GM18870 (cell line): ENCODE results near the gene FLNC.

Experiments used
- ATAC-seq: cut with Tn5 transposase; IDR thresholded peaks from one replicate; pipeline ENCODE4 v1.9.1; 2021; ENCODE audit warnings: moderate library complexity; ENCODE audit not compliant: unreplicated experiment

The FLNC gene

GRCh38 chr7:128800567-128800966 lies 29.6 kb upstream of the FLNC start:
- ATAC-seq: no peak

DNA sequence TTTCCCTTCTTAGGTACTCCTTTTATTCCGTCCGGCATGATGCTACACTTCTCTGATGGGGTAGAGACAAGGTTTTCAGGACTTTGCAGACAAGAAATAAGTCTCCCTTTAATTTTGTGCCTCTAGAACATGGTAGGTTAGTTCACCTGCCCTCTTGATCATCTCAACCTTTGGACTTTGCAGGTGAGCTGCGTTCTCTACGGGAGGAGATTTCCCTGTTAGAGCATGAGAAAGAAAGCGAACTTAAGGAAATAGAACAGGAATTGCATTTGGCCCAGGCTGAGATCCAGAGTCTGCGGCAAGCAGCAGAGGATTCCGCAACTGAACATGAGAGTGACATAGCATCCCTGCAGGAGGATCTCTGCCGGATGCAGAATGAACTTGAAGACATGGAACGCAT lies 29.2 kb upstream of the FLNC start:
- ATAC-seq: no peak

DNA sequence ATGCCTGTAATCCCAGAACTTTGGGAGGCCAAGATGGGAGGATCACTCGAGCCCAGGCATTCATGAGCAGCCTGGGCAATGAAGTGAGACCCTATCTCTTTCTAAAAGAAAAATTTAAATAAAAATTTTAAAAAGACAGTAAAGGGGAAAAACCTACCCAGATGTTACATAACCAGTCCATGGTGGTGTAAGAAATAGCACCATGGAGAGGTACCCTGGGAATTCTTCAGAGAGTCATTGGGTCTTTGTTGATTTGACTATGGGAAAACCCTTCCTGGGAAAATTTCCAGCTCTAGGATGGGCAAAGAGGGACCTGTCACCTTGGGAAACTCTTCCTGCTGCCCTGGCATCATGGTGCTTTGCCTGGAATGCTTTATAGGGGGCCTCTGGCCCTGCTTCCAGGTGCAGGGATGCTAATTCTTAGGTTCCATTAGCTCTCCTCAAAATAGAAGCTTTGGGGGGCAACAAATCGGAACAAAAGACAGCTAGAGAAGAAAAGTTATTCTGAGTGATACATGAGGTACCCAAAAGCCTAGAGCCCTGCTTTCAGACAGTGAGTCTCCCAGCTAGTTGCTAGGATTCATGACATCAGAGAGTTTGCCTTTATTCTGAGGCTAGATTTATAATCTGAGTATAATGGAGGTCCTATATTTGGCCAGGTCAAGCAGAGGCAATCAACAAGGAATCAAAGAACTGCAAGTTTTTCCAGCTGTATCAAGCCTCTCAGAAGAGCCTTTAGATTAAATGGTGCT lies 28.4 kb upstream of the FLNC start:
- no peak for ATAC-seq

DNA sequence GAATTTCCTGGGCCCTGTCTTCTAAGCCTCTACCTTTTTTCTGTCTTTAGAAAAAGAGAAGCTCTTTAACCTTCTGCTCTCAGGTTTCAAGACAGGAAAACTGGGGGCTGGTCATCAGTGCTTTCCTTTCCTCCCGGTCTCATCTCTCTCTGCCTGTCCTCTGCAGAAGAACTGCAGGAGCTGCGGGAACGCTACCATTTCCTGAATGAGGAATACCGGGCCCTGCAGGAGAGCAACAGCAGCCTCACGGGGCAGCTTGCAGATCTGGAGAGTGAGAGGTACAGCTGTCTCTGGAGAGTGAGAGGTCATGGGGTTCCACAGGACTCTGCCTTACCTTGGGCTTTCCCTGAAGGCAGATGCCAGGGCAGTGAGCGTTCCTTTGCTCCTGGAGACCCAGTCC lies 25.7 kb upstream of the FLNC start:
- no peak for ATAC-seq

GRCh38 chr7:128805225-128805624 lies 25.0 kb upstream of the FLNC start:
- no peak for ATAC-seq

- ATAC-seq: no peak
Measured at GRCh38 chr7:128807191-128807590, 23.0 kb upstream of the FLNC start.

DNA sequence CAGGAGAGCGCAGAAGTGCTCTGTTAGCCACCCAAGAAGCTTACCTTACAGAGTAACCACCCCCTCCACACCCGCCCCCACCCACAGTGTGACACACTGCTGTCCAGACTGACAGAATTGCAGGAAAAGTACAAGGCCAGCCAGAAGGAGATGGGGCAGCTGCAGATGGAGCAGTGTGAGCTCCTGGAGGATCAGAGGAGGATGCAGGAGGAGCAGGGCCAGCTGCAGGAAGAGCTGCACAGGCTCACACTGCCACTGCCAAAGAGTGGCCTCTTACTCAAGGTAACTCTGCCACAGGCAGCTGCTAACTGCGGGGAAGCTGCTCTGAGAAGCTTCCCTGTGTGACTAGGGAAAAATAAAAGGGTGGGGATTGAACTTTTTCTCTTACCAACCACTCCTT lies 20.8 kb upstream of the FLNC start:
- no peak for ATAC-seq

- ATAC-seq: no peak
Measured at GRCh38 chr7:128810473-128810872, 19.7 kb upstream of the FLNC start.

- no peak for ATAC-seq
Measured at GRCh38 chr7:128810997-128811396, 19.2 kb upstream of the FLNC start.

GRCh38 chr7:128811631-128812430 lies 18.4 kb upstream of the FLNC start:
- ATAC-seq: no peak

- ATAC-seq: no peak
Measured at GRCh38 chr7:128812514-128813168, 17.6 kb upstream of the FLNC start.

- ATAC-seq: no peak
Measured at GRCh38 chr7:128814499-128814898, 15.7 kb upstream of the FLNC start.

DNA sequence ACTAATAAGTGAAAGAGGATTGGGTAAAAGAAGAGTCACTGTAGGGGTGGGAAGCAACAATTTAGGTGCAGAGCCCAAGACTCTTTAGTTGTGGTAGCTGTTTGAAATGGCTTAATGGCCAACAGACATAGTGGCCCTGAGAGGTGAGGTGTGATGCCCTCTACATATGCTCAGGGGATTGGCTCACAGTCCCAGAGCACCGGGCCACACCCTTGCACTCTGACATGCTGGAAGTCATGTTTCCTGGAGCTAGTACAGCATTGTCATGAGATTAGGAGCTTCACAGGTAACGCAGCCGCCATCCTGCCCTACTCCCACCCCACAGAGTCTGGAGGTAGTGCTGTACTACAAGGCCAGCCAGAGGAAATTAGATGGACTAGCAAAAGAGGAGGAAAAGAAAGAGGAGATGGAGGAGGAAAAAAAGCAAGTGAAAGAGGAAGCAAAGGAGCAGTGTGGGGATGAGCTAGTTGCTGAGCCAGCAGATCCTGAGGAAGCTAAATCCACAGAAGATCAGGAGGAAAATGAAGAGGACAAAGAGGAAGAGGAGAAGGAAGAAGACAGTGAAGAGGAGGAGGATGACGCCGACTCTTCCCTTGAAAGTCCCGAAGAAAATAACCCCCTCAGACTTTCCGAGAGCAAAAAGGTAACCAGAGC lies 14.8 kb upstream of the FLNC start:
- no peak for ATAC-seq

DNA sequence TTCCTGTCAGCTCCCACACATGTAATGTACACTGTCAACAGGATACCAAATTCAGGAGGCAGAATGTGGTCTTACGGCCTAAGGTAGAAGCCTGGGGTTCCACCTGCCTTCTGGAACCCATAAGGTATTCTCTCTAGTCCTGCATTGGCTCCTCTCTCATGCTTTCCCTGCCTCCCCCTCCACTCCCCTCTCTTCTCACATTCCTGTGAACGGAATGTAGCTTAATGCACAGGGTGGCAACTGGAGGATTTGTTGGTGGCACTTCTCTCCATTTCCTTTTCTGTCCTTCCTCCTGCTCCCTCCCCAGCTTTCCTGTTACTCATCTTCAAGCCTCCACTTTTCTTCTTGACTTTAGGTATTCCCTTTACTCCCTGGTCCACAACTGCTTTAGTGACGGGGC lies 11.5 kb upstream of the FLNC start:
- ATAC-seq: no peak

- ATAC-seq: no peak
Measured at GRCh38 chr7:128821724-128822123, 8.5 kb upstream of the FLNC start.

DNA sequence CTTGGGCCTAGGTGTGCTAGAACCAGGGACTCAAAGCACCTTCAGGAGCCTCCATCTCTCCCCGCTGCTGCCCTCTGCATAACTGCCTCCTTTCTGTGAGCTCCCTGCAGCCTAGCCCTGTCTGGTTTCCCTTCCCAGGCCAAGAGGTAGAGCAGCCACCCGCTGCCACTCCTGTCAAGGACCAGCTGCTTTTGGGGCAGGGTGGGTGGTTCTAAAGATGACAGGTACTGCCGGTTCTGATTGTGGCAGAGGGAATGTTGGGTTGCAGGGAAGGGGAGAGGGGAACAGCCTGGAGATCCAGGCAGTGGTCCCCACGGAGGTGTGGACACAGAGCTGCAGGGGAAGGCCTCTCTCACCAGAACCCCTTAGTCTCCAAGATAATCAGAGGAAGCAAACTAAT lies 3.7 kb upstream of the FLNC start:
- ATAC-seq: no peak

DNA sequence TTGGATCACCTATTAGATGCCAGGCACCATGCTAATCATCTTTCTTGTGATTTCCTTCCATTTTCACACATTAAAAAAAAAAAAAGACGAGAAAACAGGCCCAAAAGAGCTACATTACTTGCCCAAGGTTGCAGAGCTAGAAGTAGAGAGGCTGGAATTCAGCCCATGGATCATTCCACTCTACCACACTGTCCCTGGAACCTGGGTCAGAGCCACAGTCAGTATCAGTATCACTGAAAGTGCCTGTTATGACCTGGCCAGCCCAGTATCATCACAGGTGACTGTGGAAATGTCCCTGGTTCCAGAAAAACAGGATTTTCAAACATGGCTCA lies 3.3 kb upstream of the FLNC start:
- ATAC-seq: no peak

DNA sequence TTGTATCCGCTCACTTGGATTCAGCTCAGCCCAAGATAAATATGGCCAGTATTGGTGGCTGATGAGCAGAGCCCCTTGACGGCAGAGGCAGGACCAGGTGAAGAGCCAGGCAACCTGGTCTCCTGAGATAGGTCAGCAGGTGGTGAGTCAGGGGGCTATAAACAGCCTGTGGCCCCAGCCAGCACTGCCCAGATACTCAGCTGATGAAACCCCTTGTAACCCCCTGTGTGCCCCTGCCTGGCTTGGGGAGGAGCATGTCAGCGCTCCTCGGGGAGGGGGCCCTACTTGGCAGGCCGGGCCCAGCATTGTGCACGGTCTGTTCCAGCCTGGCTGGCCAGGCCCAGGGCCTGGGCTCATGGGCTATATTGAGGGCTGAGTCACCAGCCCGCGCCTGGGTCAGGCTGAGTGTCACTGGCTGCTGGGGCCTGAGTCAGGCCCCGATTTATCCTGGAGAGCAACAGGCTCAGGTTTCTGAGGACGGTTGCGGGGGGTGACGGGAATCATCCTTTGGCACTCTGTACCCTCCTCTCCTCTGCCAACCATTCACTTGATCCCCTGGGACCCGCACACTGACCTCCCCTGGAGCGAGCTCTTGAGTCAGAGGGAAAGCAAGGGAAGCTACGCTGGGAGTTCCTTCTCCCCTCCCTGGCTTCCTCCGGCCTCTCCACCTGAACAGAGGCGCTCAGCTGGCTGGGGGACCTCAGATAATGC lies 2.8 kb upstream of the FLNC start:
- no peak for ATAC-seq

DNA sequence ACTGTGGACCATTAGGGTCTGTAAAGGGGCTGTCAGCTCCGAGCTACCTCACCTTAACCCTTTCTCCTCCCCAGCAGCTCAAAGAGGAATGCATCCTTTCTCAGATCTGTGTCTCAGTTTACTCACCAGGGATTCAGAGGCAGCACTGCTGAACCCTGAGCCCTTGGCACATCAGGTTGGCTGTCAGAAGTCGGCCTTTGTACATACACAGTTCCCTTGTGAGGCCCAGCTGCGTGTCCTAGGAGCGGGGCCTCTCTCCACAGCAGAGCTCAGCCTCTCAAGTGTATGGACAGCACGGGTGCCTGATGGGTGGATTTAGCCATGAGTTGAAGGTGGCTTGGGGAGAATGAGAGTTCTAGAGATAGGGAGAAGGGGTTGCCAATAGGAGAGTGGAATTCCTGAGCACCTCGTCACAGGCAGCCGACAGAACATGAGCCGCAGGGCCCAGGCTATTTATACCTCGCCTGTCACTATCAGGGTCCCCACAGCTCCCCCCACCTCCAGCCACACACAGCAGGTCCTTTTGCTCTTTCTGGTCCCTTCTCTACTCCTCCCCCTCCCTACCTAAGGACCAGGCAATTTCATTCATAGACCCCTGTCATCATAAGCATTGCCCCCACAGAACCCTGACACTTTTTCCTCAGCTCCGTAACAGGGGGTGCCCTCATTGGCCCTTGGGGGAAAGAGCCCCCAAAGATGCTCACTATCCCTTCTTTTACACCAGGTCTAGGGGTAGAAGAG lies 2.1 kb upstream of the FLNC start:
- ATAC-seq: no peak
